ENCODE measurements around the gene CD79B. TPM values are rescaled to one million over a fixed set of nuclear protein-coding genes. Genes with fewer than 3 reads are reported as not detected.
"Not testable (repeated sequence)": the region's sequence is repeated elsewhere in the genome, so short reads cannot be mapped to it uniquely, and the experiment has no call there.

CD79B gene
- total RNA-seq, 2 donors from 2014 or later: not detected

- H3K36me3 ChIP-seq (replicated peaks in 1 of 2; ENCODE audit: insufficient read depth in 1 of 2, low read depth in 2 of 2); H3K4me3 ChIP-seq; H3K27me3 ChIP-seq; H3K9me3 ChIP-seq; H3K4me1 ChIP-seq; intact Hi-C loops (cut with DNase I); H3K27ac ChIP-seq: not testable (repeated sequence)
- peak; percentile 33 for ATAC-seq
- peak in 6 of 7 experiments; percentile 10 to 44 (median 30) for TF ChIP-seq CTCF (IDR thresholded peaks at IDR 0.05)
- 26 to 32% methylated on average over 5 of the region's 5 CpGs for WGBS, 2 donors
- DNase-seq: peak in 2 of 4 donors; percentile 13 to 37
Measured at GRCh38 chr17:63903787-63904201, 28.3 kb downstream of the CD79B start.

GRCh38 chr17:63901971-63902370, 30.2 kb downstream of the CD79B start:
- H3K27ac ChIP-seq; H3K36me3 ChIP-seq (replicated peaks in 1 of 2; ENCODE audit: insufficient read depth in 1 of 2, low read depth in 2 of 2); intact Hi-C loops (cut with DNase I); ATAC-seq; H3K9me3 ChIP-seq; H3K4me1 ChIP-seq; H3K27me3 ChIP-seq; H3K4me3 ChIP-seq: not testable (repeated sequence)
- 81% methylated on average over 2 of the region's 2 CpGs for WGBS, 2 donors
- peak in 1 of 4 donors; percentile 1 for DNase-seq

GRCh38 chr17:63898899-63899798, 33.0 kb downstream of the CD79B start:
- intact Hi-C loops (cut with DNase I); H3K36me3 ChIP-seq (replicated peaks in 1 of 2; ENCODE audit: insufficient read depth in 1 of 2, low read depth in 2 of 2); H3K27ac ChIP-seq; H3K9me3 ChIP-seq; H3K27me3 ChIP-seq; ATAC-seq; H3K4me1 ChIP-seq; H3K4me3 ChIP-seq: not testable (repeated sequence)
- 73 to 81% methylated on average over 3 to 6 of the region's 6 CpGs for WGBS, 2 donors
- peak in 1 of 4 donors; percentile 3 for DNase-seq

- H3K9me3 ChIP-seq; H3K36me3 ChIP-seq (replicated peaks in 1 of 2; ENCODE audit: insufficient read depth in 1 of 2, low read depth in 2 of 2); ATAC-seq; H3K4me3 ChIP-seq; intact Hi-C loops (cut with DNase I); H3K4me1 ChIP-seq; H3K27me3 ChIP-seq; H3K27ac ChIP-seq: not testable (repeated sequence)
- DNase-seq: peak in 1 of 4 donors; percentile 3
- 86 to 92% methylated on average over 7 to 8 of the region's 14 CpGs for WGBS, 2 donors
Measured at GRCh38 chr17:63896524-63897354, 35.4 kb downstream of the CD79B start, which contains the start of gene CSH1. Gene CSH1 (minus strand): TSS chr17:63896574. CDS start chr17:63896511, 63 bp downstream.

GRCh38 chr17:63894821-63895220, 37.3 kb downstream of the CD79B start:
- DNase-seq; H3K27me3 ChIP-seq; H3K36me3 ChIP-seq (replicated peaks in 1 of 2; ENCODE audit: insufficient read depth in 1 of 2, low read depth in 2 of 2); ATAC-seq; intact Hi-C loops (cut with DNase I); H3K9me3 ChIP-seq; H3K4me1 ChIP-seq; H3K27ac ChIP-seq; H3K4me3 ChIP-seq: not testable (repeated sequence)
- WGBS, 2 donors: 89 to 93% methylated on average over 3 to 8 of the region's 10 CpGs

GRCh38 chr17:63894021-63894420, 38.1 kb downstream of the CD79B start:
- not testable (repeated sequence) for H3K27me3 ChIP-seq, ATAC-seq
- WGBS, 2 donors: 63 to 75% methylated on average over 3 of the region's 3 CpGs

GRCh38 chr17:63892316-63893037, 39.7 kb downstream of the CD79B start:
- H3K27ac ChIP-seq; H3K36me3 ChIP-seq (replicated peaks in 1 of 2; ENCODE audit: insufficient read depth in 1 of 2, low read depth in 2 of 2); H3K4me1 ChIP-seq; ATAC-seq; H3K9me3 ChIP-seq; H3K27me3 ChIP-seq; H3K4me3 ChIP-seq; DNase-seq; intact Hi-C loops (cut with DNase I): not testable (repeated sequence)
- 42 to 52% methylated on average over 11 of the region's 11 CpGs for WGBS, 2 donors

More at GRCh38 chr17:63894021-63894420, 38.1 kb downstream of the CD79B start:
- H3K4me3 ChIP-seq; H3K4me1 ChIP-seq; H3K36me3 ChIP-seq (replicated peaks in 1 of 2; ENCODE audit: insufficient read depth in 1 of 2, low read depth in 2 of 2); intact Hi-C loops (cut with DNase I); H3K9me3 ChIP-seq; H3K27ac ChIP-seq; DNase-seq: not testable (repeated sequence)

Measured in body of pancreas (tissue), 4 donors.